ENCODE results near the gene LRRC4C. TPM values are rescaled to one million over a fixed set of nuclear protein-coding genes. Genes with fewer than 3 reads are reported as not detected.

The LRRC4C gene
- total RNA-seq, 1 experiment from 2014 or later = 0.72 TPM

DNA sequence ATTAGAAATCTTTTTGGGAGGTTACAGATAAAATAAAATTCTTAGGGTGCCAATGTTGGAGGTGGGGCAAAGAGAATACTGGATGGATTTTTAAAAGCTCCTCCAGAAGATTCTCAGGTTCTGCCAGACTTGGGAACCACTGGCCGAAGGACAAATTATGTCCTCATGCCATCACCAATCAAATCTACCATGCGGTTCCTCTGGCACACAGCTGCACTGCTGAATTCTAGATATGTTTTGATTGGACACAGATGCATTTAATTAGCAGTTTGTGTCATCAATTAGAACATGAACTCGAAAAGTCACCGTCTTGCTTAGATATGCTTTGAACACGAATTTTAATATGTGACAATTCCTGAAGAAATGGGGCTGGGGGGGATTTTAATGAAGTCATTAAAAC, 1269.2 kb downstream of the LRRC4C start:
- TF ChIP-seq, protein P1, sequence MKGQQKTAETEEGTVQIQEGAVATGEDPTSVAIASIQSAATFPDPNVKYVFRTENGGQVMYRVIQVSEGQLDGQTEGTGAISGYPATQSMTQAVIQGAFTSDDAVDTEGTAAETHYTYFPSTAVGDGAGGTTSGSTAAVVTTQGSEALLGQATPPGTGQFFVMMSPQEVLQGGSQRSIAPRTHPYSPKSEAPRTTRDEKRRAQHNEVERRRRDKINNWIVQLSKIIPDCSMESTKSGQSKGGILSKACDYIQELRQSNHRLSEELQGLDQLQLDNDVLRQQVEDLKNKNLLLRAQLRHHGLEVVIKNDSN (CRISPR knock-in tag; IDR thresholded peaks at IDR 0.05) = no peak
- TF ChIP-seq ZNF512 (CRISPR knock-in tag; IDR thresholded peaks at IDR 0.05; ENCODE audit: borderline replicate concordance) (no peak), ZNF317 (CRISPR knock-in tag; IDR thresholded peaks at IDR 0.05; ENCODE audit: borderline replicate concordance, low read depth) (no peak)
- DNase-seq (ENCODE audit: low spot score) (no peak), ATAC-seq (no peak)
- Mint-ChIP-seq H3K4me3 (no peak overlapping the region), H3K27ac (no peak overlapping the region), H3K27me3 (ENCODE audit: low read depth) (peaks cover 77% of the 10 kb centered on the region), H3K4me1 (no peaks in the 10 kb centered on the region), H3K9me3 (no peaks in the 10 kb centered on the region), H3K36me3 (no peaks in the 10 kb centered on the region)
- ChIA-PET CTCF (no interaction called here), POLR2A (no interaction called here)

GRCh38 chr11:40188848-40189247, 1270.6 kb downstream of the LRRC4C start:
- ChIA-PET POLR2A (interaction anchor here (0.8 kb wide), 1 partner anchor 14 kb away, joined by 3 read pairs; no protein-coding TSS in a partner anchor), CTCF (no interaction called here)
- TF ChIP-seq JAZF1 (CRISPR knock-in tag; IDR thresholded peaks at IDR 0.05) = no peak
- no peak for TF ChIP-seq E2F4 (CRISPR knock-in tag; IDR thresholded peaks at IDR 0.05; ENCODE audit: borderline replicate concordance, low read depth)
- TF ChIP-seq ZNF416 (CRISPR knock-in tag; IDR thresholded peaks at IDR 0.05) = no peak
- TF ChIP-seq E2F5 (CRISPR knock-in tag; IDR thresholded peaks at IDR 0.05) = no peak
- no peak for TF ChIP-seq SMAD4 (CRISPR knock-in tag; IDR thresholded peaks at IDR 0.05)
- TF ChIP-seq FOXP1 (CRISPR knock-in tag; IDR thresholded peaks at IDR 0.05; ENCODE audit: borderline replicate concordance) = no peak
- TF ChIP-seq PRDM15 (CRISPR knock-in tag; IDR thresholded peaks at IDR 0.05) = no peak
- TF ChIP-seq, protein P2, sequence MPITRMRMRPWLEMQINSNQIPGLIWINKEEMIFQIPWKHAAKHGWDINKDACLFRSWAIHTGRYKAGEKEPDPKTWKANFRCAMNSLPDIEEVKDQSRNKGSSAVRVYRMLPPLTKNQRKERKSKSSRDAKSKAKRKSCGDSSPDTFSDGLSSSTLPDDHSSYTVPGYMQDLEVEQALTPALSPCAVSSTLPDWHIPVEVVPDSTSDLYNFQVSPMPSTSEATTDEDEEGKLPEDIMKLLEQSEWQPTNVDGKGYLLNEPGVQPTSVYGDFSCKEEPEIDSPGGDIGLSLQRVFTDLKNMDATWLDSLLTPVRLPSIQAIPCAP (CRISPR knock-in tag; IDR thresholded peaks at IDR 0.05) = no peak
- no peak for TF ChIP-seq CREM (CRISPR knock-in tag; IDR thresholded peaks at IDR 0.05)
- TF ChIP-seq ZNF263 (CRISPR knock-in tag; IDR thresholded peaks at IDR 0.05; ENCODE audit: low read depth) = no peak
- TF ChIP-seq ZNF138 (CRISPR knock-in tag; conservative IDR thresholded peaks at IDR 0.05) = no peak
- no peak for TF ChIP-seq SOX15 (CRISPR knock-in tag; IDR thresholded peaks at IDR 0.05)
- no peak for TF ChIP-seq RELA (CRISPR knock-in tag; IDR thresholded peaks at IDR 0.05; ENCODE audit: borderline replicate concordance)
- TF ChIP-seq, protein P3, sequence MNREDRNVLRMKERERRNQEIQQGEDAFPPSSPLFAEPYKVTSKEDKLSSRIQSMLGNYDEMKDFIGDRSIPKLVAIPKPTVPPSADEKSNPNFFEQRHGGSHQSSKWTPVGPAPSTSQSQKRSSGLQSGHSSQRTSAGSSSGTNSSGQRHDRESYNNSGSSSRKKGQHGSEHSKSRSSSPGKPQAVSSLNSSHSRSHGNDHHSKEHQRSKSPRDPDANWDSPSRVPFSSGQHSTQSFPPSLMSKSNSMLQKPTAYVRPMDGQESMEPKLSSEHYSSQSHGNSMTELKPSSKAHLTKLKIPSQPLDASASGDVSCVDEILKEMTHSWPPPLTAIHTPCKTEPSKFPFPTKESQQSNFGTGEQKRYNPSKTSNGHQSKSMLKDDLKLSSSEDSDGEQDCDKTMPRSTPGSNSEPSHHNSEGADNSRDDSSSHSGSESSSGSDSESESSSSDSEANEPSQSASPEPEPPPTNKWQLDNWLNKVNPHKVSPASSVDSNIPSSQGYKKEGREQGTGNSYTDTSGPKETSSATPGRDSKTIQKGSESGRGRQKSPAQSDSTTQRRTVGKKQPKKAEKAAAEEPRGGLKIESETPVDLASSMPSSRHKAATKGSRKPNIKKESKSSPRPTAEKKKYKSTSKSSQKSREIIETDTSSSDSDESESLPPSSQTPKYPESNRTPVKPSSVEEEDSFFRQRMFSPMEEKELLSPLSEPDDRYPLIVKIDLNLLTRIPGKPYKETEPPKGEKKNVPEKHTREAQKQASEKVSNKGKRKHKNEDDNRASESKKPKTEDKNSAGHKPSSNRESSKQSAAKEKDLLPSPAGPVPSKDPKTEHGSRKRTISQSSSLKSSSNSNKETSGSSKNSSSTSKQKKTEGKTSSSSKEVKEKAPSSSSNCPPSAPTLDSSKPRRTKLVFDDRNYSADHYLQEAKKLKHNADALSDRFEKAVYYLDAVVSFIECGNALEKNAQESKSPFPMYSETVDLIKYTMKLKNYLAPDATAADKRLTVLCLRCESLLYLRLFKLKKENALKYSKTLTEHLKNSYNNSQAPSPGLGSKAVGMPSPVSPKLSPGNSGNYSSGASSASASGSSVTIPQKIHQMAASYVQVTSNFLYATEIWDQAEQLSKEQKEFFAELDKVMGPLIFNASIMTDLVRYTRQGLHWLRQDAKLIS (CRISPR knock-in tag; IDR thresholded peaks at IDR 0.05; ENCODE audit: borderline replicate concordance) = no peak
- TF ChIP-seq TEAD1 (CRISPR knock-in tag; IDR thresholded peaks at IDR 0.05) = no peak
- TF ChIP-seq ZNF121 (CRISPR knock-in tag; IDR thresholded peaks at IDR 0.05) = no peak
- TF ChIP-seq CBFB (CRISPR knock-in tag; IDR thresholded peaks at IDR 0.05; ENCODE audit: low read depth) = no peak
- no peaks in the 10 kb centered on the region for H3K36me3 Mint-ChIP-seq
- ATAC-seq = no peak
- H3K27me3 Mint-ChIP-seq (ENCODE audit: low read depth) = peaks cover 71% of the 10 kb centered on the region
- no peak overlapping the region for H3K4me3 Mint-ChIP-seq
- no peak for DNase-seq (ENCODE audit: low spot score)
- no peaks in the 10 kb centered on the region for H3K4me1 Mint-ChIP-seq
- no peaks in the 10 kb centered on the region for H3K9me3 Mint-ChIP-seq
- no peak overlapping the region for H3K27ac Mint-ChIP-seq
